DMS153 (cell line): ENCODE results near the gene PLEKHH2.
"Not testable (repeated sequence)": the region's sequence is repeated elsewhere in the genome, so short reads cannot be mapped to it uniquely, and the experiment has no call there.

Experiments used
- DNase-seq: peaks from one replicate; lab custom pipeline; 2025; lab: John Stamatoyannopoulos, UW

Gene PLEKHH2

GRCh38 chr2:43717322-43717721 lies 80.3 kb downstream of the PLEKHH2 start:
- DNase-seq = no peak

- DNase-seq = no peak
Measured at GRCh38 chr2:43718530-43719124, 81.6 kb downstream of the PLEKHH2 start.

GRCh38 chr2:43724728-43725526 lies 87.9 kb downstream of the PLEKHH2 start:
- no peak for DNase-seq

GRCh38 chr2:43725711-43726246 lies 88.7 kb downstream of the PLEKHH2 start:
- DNase-seq = no peak

GRCh38 chr2:43726961-43727633 lies 90.0 kb downstream of the PLEKHH2 start:
- DNase-seq = not testable (repeated sequence)

GRCh38 chr2:43727634-43728014 lies 90.6 kb downstream of the PLEKHH2 start:
- DNase-seq = no peak

- DNase-seq = no peak
Measured at GRCh38 chr2:43729491-43730174, 92.6 kb downstream of the PLEKHH2 start.

- DNase-seq = no peak
Measured at GRCh38 chr2:43731211-43731610, 94.2 kb downstream of the PLEKHH2 start.

- DNase-seq = no peak
Measured at GRCh38 chr2:43736637-43737036, 99.6 kb downstream of the PLEKHH2 start.

GRCh38 chr2:43737097-43737854 lies 100.2 kb downstream of the PLEKHH2 start:
- no peak for DNase-seq

- no peak for DNase-seq
Measured at GRCh38 chr2:43737855-43738254, 100.8 kb downstream of the PLEKHH2 start.

- no peak for DNase-seq
Measured at GRCh38 chr2:43738257-43738656, 101.2 kb downstream of the PLEKHH2 start.

GRCh38 chr2:43743706-43744105 lies 106.6 kb downstream of the PLEKHH2 start:
- DNase-seq = no peak

GRCh38 chr2:43745457-43745856 lies 108.4 kb downstream of the PLEKHH2 start:
- no peak for DNase-seq

- no peak for DNase-seq
Measured at GRCh38 chr2:43748333-43748732, 111.3 kb downstream of the PLEKHH2 start.

GRCh38 chr2:43749583-43749982 lies 112.5 kb downstream of the PLEKHH2 start:
- DNase-seq = no peak

GRCh38 chr2:43751476-43751990 lies 114.5 kb downstream of the PLEKHH2 start:
- no peak for DNase-seq

GRCh38 chr2:43752302-43752701 lies 115.2 kb downstream of the PLEKHH2 start:
- no peak for DNase-seq

GRCh38 chr2:43754180-43754579 lies 117.1 kb downstream of the PLEKHH2 start:
- DNase-seq = no peak

GRCh38 chr2:43758739-43759138 lies 121.7 kb downstream of the PLEKHH2 start:
- DNase-seq = no peak

- DNase-seq = no peak
Measured at GRCh38 chr2:43759195-43759594, 122.1 kb downstream of the PLEKHH2 start.
